GM08714 (cell line): ENCODE measurements around the gene EGLN3.
"Not testable (repeated sequence)": the region's sequence is repeated elsewhere in the genome, so short reads cannot be mapped to it uniquely, and the experiment has no call there.

Experiments used
- H3K4me3 ChIP-seq: fragments of 200-500 bp; sonication (Bioruptor generic); 2 replicates; pipeline ENCODE4 v1.5.1; 2014; ENCODE audit warnings: mild to moderate bottlenecking, low read length, inconsistent platforms
- ZNF274 ChIP-seq: IDR thresholded peaks from 2 replicates; pipeline ENCODE4 v1.6.1; 2012; ENCODE audit warnings: mild to moderate bottlenecking, low read depth, low read length

The EGLN3 gene

GRCh38 chr14:33934938-33935337 lies 15.9 kb downstream of the EGLN3 start:
- no peak overlapping the region for H3K4me3 ChIP-seq
- TF ChIP-seq ZNF274 = no peak

GRCh38 chr14:33934043-33934750 lies 16.7 kb downstream of the EGLN3 start:
- H3K4me3 ChIP-seq = no peak overlapping the region
- no peak for TF ChIP-seq ZNF274

GRCh38 chr14:33933386-33933933 lies 17.4 kb downstream of the EGLN3 start:
- no peak for TF ChIP-seq ZNF274
- no peak overlapping the region for H3K4me3 ChIP-seq

- TF ChIP-seq ZNF274 = no peak
- no peak overlapping the region for H3K4me3 ChIP-seq
These were observed 18.1 kb downstream of the EGLN3 start for GRCh38 chr14:33932576-33933345.

GRCh38 chr14:33932033-33932432 lies 18.8 kb downstream of the EGLN3 start:
- H3K4me3 ChIP-seq = no peak overlapping the region
- TF ChIP-seq ZNF274 = no peak

- no peak overlapping the region for H3K4me3 ChIP-seq
- no peak for TF ChIP-seq ZNF274
These were observed 19.4 kb downstream of the EGLN3 start for GRCh38 chr14:33931461-33931860.

GRCh38 chr14:33930439-33930838 lies 20.4 kb downstream of the EGLN3 start:
- TF ChIP-seq ZNF274 = no peak
- no peak overlapping the region for H3K4me3 ChIP-seq

GRCh38 chr14:33929799-33930408 lies 21.0 kb downstream of the EGLN3 start:
- H3K4me3 ChIP-seq = no peak overlapping the region
- no peak for TF ChIP-seq ZNF274

- TF ChIP-seq ZNF274 = no peak
- H3K4me3 ChIP-seq = no peak overlapping the region
These were observed 22.0 kb downstream of the EGLN3 start for GRCh38 chr14:33928895-33929294.

- no peak for TF ChIP-seq ZNF274
- H3K4me3 ChIP-seq = no peak overlapping the region
These were observed 22.9 kb downstream of the EGLN3 start for GRCh38 chr14:33927944-33928343.

GRCh38 chr14:33926967-33927366 lies 23.9 kb downstream of the EGLN3 start:
- not testable (repeated sequence) for H3K4me3 ChIP-seq

- no peak for TF ChIP-seq ZNF274
- no peak overlapping the region for H3K4me3 ChIP-seq
These were observed 24.9 kb downstream of the EGLN3 start for GRCh38 chr14:33925946-33926345.

GRCh38 chr14:33925235-33925634 lies 25.6 kb downstream of the EGLN3 start:
- TF ChIP-seq ZNF274 = no peak
- H3K4me3 ChIP-seq = no peak overlapping the region

- no peak for TF ChIP-seq ZNF274
- H3K4me3 ChIP-seq = no peak overlapping the region
These were observed 26.2 kb downstream of the EGLN3 start for GRCh38 chr14:33924566-33925100.
